WTC11 (cell line): ENCODE results near the gene KHK. TPM values are rescaled to one million over a fixed set of nuclear protein-coding genes. Genes with fewer than 3 reads are reported as not detected.
"Not testable (repeated sequence)": the region's sequence is repeated elsewhere in the genome, so short reads cannot be mapped to it uniquely, and the experiment has no call there.

ENCODE experiments used
- ATAC-seq: fragments of 200-7000 bp; cut with Tn5 transposase; 2 replicates; pipeline ENCODE4 v1.10.0; 2021; ENCODE audit warnings: mild to moderate bottlenecking, moderate library complexity
- CTCF ChIA-PET: fragments of 300-600 bp; sonication (Branson Sonifier 250); formaldehyde crosslinking; loops from one replicate; lab custom pipeline; 2021; ENCODE audit warnings: antibody characterized with exemption; lab: Charles Lee
- POLR2A ChIA-PET: fragments of 350-600 bp; sonication (Branson Sonifier 250); formaldehyde crosslinking; loops from one replicate; lab custom pipeline; 2021; ENCODE audit warnings: antibody characterized with exemption; lab: Charles Lee
- DNase-seq: peaks from one replicate; pipeline ENCODE4 v3.0.0; 2021; ENCODE audit warnings: low spot score
- H3K27ac Mint-ChIP-seq: 2 replicates; pipeline ENCODE4 v1.8.0; 2021; ENCODE audit warnings: mixed read lengths
- H3K27me3 Mint-ChIP-seq: 2 replicates; pipeline ENCODE4 v1.8.0; 2021; ENCODE audit warnings: low read depth, mild to moderate bottlenecking, moderate library complexity, mixed read lengths
- H3K36me3 Mint-ChIP-seq: 2 replicates; pipeline ENCODE4 v1.8.0; 2021; ENCODE audit warnings: mixed read lengths
- H3K4me1 Mint-ChIP-seq: 2 replicates; pipeline ENCODE4 v1.8.0; 2022; ENCODE audit warnings: mixed read lengths
- H3K4me3 Mint-ChIP-seq: 2 replicates; pipeline ENCODE4 v1.8.0; 2021; ENCODE audit warnings: mild to moderate bottlenecking, moderate library complexity, mixed read lengths
- H3K9me3 Mint-ChIP-seq: 2 replicates; pipeline ENCODE4 v1.8.0; 2021; ENCODE audit warnings: mixed read lengths
- CREB1 ChIP-seq: sonication (generic); formaldehyde crosslinking; IDR thresholded peaks from 2 replicates; pipeline ENCODE4 v1.8.0; 2023; ENCODE audit warnings: mild to moderate bottlenecking, missing genetic modification reagents
- IRF2 ChIP-seq: sonication (generic); formaldehyde crosslinking; IDR thresholded peaks from 2 replicates; pipeline ENCODE4 v1.8.0; 2022; ENCODE audit warnings: low read depth, missing genetic modification reagents, borderline replicate concordance
- MYBL2 ChIP-seq: sonication (generic); formaldehyde crosslinking; IDR thresholded peaks from 2 replicates; pipeline ENCODE4 v1.8.1; 2023; ENCODE audit warnings: mild to moderate bottlenecking, moderate library complexity, missing genetic modification reagents
- NR3C1 ChIP-seq: sonication (generic); formaldehyde crosslinking; conservative IDR thresholded peaks from 2 replicates; pipeline ENCODE4 v1.8.1; 2023; ENCODE audit warnings: low read depth, mild to moderate bottlenecking, missing genetic modification reagents
- SOX15 ChIP-seq: fragments of 250-450 bp; sonication (Bioruptor Pico); IDR thresholded peaks from 2 replicates; pipeline ENCODE4 v1.9.0; 2021; ENCODE audit warnings: mild to moderate bottlenecking
- TEAD1 ChIP-seq: sonication (generic); formaldehyde crosslinking; IDR thresholded peaks from 2 replicates; pipeline ENCODE4 v1.8.0; 2022; ENCODE audit warnings: mild to moderate bottlenecking, missing genetic modification reagents
- ZBTB21 ChIP-seq: sonication (generic); formaldehyde crosslinking; IDR thresholded peaks from 2 replicates; pipeline ENCODE4 v1.8.1; 2023; ENCODE audit warnings: mild to moderate bottlenecking, missing genetic modification reagents, borderline replicate concordance
- ZNF219 ChIP-seq: sonication (generic); formaldehyde crosslinking; IDR thresholded peaks from 2 replicates; pipeline ENCODE4 v1.8.0; 2023; ENCODE audit warnings: missing genetic modification reagents, mild to moderate bottlenecking, borderline replicate concordance
- ZNF232 ChIP-seq: sonication (generic); formaldehyde crosslinking; IDR thresholded peaks from 2 replicates; pipeline ENCODE4 v1.8.0; 2022; ENCODE audit warnings: mild to moderate bottlenecking, missing genetic modification reagents
- ZNF423 ChIP-seq: fragments of 250-450 bp; sonication (Bioruptor Pico); IDR thresholded peaks from 2 replicates; pipeline ENCODE4 v2.1.2; 2022; ENCODE audit warnings: mild to moderate bottlenecking, moderate library complexity
- ZNF671 ChIP-seq: fragments of 250-450 bp; sonication (Bioruptor Pico); IDR thresholded peaks from 2 replicates; pipeline ENCODE4 v1.8.0; 2021; ENCODE audit warnings: mild to moderate bottlenecking
- total RNA-seq: library from RNA; stranded (reverse); gene quantifications from 3 replicates; pipeline ENCODE4 v1.2.3, GENCODE V29; 2021
- TF ChIP-seq, protein P1 (sequence below): sonication (generic); formaldehyde crosslinking; IDR thresholded peaks from 2 replicates; pipeline ENCODE4 v1.8.1; 2022; ENCODE audit warnings: mild to moderate bottlenecking, moderate library complexity, missing genetic modification reagents
- TF ChIP-seq, protein P2 (sequence below): sonication (generic); formaldehyde crosslinking; IDR thresholded peaks from 2 replicates; pipeline ENCODE4 v1.8.0; 2023; ENCODE audit warnings: missing genetic modification reagents, mild to moderate bottlenecking, borderline replicate concordance
- TF ChIP-seq, protein P3 (sequence below): fragments of 250-450 bp; sonication (Bioruptor Pico); conservative IDR thresholded peaks from 2 replicates; pipeline ENCODE4 v1.9.0; 2021; ENCODE audit warnings: mild to moderate bottlenecking

KHK gene
- total RNA-seq, 1 experiment from 2014 or later = 17.4 TPM

DNA sequence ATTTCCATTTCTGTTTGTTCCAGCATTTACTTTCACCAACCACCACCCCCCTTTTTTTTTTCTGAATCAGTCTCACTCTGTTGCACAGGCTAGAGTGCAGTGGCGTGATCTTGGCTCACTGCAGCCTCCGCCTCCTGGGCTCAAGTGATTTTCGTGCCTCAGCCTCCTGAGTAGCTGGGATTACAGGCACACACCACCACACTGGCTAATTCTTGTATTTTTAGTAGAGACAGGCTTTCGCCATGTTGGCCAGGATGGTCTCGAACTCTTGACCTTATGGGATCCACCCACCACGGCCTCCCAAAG is 11.1 kb upstream of the KHK start:
- H3K4me1 Mint-ChIP-seq = peaks cover 20% of the 10 kb centered on the region
- H3K4me3 Mint-ChIP-seq, H3K36me3 Mint-ChIP-seq, CTCF ChIA-PET, H3K27ac Mint-ChIP-seq, DNase-seq, H3K9me3 Mint-ChIP-seq, POLR2A ChIA-PET, ATAC-seq: not testable (repeated sequence)
- peaks cover 11% of the 10 kb centered on the region for H3K27me3 Mint-ChIP-seq

DNA sequence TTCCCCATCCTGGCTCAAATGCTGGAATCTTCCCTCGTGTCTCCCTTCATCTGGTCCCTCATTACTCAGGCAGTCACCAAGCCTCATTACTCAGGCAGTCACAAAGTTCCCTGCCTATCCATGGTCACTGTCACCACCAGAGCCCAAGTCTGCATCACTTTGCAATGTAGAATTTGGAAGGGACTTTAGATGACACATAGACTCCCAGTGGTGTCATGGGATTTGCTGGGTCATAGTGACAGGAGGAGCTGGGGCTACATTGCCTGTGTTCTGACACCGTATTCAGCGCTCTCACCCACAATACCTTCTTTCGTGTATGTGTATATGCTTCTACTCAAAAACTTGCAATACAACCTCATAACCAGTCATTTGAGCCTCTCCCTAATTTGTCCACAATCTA is 10.2 kb upstream of the KHK start:
- ChIA-PET POLR2A (no interaction called here), CTCF (no interaction called here)
- ATAC-seq (no peak), DNase-seq (no peak)
- no peaks in the 10 kb centered on the region for H3K9me3 Mint-ChIP-seq
- H3K36me3 Mint-ChIP-seq = no peaks in the 10 kb centered on the region
- H3K4me3 Mint-ChIP-seq = no peak overlapping the region
- H3K27ac Mint-ChIP-seq = no peak overlapping the region
- TF ChIP-seq ZNF671 (CRISPR knock-in tag) (no peak), ZNF232 (CRISPR knock-in tag) (no peak)
- H3K27me3 Mint-ChIP-seq = peaks cover 11% of the 10 kb centered on the region
- peaks cover 22% of the 10 kb centered on the region for H3K4me1 Mint-ChIP-seq

DNA sequence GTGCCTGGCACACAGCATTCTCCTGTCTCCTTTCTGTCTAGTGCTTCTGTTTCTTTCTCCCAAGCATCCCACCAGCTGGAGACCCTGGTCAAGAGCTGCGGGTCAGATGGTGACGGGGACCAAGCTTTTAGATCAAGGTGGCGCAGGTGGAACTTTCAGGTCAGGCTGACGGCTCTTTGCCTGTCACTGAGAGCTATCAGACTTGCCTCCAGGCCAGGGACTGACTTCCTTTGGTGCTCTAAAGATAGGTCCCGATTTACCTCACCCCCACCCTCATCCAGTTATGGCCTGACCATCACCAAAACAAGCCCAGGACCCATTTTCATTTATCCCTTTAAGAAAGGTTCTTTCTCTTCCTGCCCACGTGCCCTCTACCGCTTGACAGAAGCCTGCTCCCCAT is 9.3 kb upstream of the KHK start:
- H3K27ac Mint-ChIP-seq = no peak overlapping the region
- peaks cover 11% of the 10 kb centered on the region for H3K27me3 Mint-ChIP-seq
- H3K36me3 Mint-ChIP-seq = no peaks in the 10 kb centered on the region
- no peak overlapping the region for H3K4me3 Mint-ChIP-seq
- ATAC-seq (no peak), DNase-seq (no peak)
- TF ChIP-seq IRF2 (CRISPR knock-in tag) = no peak
- TF ChIP-seq, protein P1, sequence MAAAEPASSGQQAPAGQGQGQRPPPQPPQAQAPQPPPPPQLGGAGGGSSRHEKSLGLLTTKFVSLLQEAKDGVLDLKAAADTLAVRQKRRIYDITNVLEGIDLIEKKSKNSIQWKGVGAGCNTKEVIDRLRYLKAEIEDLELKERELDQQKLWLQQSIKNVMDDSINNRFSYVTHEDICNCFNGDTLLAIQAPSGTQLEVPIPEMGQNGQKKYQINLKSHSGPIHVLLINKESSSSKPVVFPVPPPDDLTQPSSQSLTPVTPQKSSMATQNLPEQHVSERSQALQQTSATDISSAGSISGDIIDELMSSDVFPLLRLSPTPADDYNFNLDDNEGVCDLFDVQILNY (CRISPR knock-in tag) = no peak
- TF ChIP-seq ZBTB21 = no peak
- TF ChIP-seq MYBL2 = no peak
- TF ChIP-seq ZNF423 (CRISPR knock-in tag) = no peak
- TF ChIP-seq, protein P2, sequence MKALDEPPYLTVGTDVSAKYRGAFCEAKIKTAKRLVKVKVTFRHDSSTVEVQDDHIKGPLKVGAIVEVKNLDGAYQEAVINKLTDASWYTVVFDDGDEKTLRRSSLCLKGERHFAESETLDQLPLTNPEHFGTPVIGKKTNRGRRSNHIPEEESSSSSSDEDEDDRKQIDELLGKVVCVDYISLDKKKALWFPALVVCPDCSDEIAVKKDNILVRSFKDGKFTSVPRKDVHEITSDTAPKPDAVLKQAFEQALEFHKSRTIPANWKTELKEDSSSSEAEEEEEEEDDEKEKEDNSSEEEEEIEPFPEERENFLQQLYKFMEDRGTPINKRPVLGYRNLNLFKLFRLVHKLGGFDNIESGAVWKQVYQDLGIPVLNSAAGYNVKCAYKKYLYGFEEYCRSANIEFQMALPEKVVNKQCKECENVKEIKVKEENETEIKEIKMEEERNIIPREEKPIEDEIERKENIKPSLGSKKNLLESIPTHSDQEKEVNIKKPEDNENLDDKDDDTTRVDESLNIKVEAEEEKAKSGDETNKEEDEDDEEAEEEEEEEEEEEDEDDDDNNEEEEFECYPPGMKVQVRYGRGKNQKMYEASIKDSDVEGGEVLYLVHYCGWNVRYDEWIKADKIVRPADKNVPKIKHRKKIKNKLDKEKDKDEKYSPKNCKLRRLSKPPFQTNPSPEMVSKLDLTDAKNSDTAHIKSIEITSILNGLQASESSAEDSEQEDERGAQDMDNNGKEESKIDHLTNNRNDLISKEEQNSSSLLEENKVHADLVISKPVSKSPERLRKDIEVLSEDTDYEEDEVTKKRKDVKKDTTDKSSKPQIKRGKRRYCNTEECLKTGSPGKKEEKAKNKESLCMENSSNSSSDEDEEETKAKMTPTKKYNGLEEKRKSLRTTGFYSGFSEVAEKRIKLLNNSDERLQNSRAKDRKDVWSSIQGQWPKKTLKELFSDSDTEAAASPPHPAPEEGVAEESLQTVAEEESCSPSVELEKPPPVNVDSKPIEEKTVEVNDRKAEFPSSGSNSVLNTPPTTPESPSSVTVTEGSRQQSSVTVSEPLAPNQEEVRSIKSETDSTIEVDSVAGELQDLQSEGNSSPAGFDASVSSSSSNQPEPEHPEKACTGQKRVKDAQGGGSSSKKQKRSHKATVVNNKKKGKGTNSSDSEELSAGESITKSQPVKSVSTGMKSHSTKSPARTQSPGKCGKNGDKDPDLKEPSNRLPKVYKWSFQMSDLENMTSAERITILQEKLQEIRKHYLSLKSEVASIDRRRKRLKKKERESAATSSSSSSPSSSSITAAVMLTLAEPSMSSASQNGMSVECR (CRISPR knock-in tag) = no peak
- no peak for TF ChIP-seq NR3C1
- no peak for TF ChIP-seq ZNF219 (CRISPR knock-in tag)
- TF ChIP-seq, protein P3, sequence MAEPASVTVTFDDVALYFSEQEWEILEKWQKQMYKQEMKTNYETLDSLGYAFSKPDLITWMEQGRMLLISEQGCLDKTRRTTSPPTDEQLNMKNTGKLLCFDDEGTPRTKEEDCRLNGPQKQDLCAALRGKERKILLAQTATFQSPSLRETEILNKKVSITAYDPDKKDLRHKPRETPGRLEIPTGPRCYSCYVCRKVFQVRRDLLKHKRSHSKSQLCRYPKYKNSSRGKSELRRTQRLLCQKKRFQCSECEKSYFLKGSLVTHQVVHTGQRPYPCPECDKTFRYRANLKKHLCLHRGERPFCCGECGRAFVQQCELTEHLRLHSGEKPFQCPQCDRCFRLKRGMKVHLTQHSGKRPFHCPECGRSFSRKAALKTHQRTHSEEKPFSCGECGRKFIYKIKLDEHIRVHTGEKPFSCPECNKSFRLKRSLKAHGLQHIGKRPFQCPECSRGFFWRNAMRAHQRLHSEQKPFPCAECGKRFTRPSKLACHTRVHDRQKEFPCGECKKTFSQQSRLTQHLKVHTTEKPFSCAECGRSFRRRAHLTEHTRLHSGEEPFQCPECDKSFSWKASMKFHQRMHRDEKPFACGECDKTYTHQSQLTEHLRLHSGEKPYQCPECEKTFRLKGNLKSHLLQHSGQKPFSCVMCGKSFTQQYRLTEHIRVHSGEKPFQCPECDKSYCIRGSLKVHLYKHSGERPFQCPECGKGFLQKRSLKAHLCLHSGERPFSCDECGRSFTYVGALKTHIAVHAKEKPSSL (CRISPR knock-in tag) = no peak
- no peak for TF ChIP-seq CREB1 (CRISPR knock-in tag)
- TF ChIP-seq SOX15 (CRISPR knock-in tag) = no peak
- no peak for TF ChIP-seq TEAD1 (CRISPR knock-in tag)
- CTCF ChIA-PET = no interaction called here
- no peaks in the 10 kb centered on the region for H3K9me3 Mint-ChIP-seq
- peaks cover 26% of the 10 kb centered on the region for H3K4me1 Mint-ChIP-seq
- POLR2A ChIA-PET = no interaction called here
